Activated T-cell treated with anti-CD3 and anti-CD28 coated beads for 4 hours (primary cell): ENCODE data around the gene RASSF1.
"Not testable (repeated sequence)": the region's sequence is repeated elsewhere in the genome, so short reads cannot be mapped to it uniquely, and the experiment has no call there.

Experiments used
- DNase-seq: peaks from one replicate; pipeline ENCODE4 v3.0.0-alpha.2; 2020

The RASSF1 gene

DNA sequence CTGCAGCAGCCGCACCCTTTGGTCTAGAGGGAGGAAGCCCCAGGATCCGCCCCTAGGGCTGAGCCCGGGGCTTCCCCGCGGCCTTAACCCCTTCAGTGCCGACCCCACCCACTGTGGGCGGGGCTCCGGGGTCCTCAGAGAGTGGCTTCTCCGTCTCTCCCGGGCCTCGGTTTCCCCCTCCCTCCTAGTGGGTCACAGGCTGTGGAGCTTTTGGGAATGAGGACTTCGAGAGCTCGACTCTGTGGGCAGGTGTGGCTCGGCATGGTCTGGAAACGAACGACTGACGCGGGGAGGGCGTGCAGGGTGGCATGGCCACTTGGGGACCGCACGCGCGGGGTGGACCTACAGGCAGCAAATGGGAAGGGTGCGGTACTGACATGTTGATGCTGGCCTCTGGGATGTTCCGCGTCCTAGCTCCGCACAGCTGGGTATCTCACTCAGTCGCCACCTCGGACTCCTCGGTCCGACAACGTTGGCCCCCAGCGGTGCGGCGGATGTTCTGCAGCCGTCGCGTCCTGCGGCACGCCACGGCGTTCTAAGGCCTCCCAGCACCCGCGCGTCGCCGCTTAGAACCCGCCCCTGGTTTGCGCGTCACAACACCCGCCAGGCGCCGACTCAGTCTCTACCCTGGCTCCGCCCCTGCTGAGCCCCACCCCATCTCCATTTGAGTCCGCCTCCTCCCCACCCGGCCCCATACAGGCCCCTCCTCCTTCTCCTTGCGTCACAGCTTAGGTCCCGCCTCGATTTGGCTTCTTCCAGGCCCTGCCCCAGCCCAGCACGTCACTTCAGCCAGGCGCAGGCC lies 41.6 kb downstream of the RASSF1 start, which contains the start of the genes HYAL3 and NAA80:
HYAL3 (minus strand) TSS at position 570 of the 802 bp plus-strand sequence. CDS start 3,803 bp downstream, outside the sequence.
NAA80 (minus strand) TSS at position 570 of the 802 bp plus-strand sequence. CDS start 1,942 bp downstream, outside the sequence.
- peak; percentile 99 for DNase-seq

DNA sequence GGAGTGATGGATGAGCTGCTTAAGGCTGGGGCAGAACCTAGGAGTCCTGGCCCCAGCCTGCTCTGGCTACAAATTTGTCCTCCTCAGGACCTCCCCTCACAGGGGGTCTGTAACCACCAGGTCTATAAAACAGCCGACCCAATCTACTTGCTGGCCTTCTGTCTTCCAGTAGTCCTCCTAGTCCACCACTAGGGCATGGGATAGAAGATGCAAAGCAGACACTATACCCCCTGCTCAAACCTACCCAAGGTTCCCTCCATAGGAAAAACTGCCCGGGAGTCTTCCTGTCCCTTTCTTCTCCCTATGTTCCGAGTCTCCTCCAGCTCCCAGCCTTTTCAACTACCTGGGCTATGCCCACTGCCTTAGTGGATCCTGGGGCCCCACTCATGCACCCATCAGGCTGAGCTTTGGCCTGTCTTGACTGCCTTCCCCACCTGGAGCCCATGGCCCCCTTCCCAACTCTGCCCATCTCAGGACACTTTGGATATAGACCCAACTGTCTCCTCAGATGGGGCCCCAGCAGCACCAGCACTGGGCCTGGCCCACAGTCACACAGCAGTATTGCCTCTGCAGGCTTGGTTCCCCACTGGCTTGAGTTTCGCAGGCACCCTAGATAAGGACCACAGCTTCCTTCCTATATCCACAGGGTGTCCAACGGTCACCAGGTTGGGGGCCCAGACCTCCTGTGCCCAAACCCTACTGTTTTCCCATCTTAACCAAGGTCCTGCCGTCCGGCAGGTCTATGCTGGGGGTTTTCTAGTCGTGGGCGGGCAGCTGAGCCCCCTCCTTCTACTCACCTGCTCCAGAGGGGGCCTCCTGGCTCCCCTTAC lies 42.5 kb downstream of the RASSF1 start:
- no peak for DNase-seq

DNA sequence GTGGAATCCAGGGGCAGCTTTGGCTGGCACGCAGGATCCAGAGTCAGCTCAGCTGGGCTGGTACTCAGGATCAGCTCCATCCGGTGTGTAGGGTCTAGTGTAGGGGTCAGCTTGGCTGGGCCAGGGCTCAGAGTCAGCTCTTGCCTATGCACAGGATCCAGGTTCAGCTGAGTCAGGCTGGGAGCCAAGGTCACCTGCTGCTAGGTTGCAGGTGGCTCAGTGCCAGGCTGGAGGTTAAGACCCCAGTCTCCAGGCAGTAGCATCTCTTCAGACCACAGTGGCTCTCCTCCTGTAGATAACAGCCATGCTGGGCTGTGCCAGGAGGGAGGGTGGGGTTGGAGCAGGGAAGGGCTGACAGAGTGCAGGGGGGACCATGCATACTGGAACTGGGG lies 43.3 kb downstream of the RASSF1 start:
- DNase-seq: no peak

DNA sequence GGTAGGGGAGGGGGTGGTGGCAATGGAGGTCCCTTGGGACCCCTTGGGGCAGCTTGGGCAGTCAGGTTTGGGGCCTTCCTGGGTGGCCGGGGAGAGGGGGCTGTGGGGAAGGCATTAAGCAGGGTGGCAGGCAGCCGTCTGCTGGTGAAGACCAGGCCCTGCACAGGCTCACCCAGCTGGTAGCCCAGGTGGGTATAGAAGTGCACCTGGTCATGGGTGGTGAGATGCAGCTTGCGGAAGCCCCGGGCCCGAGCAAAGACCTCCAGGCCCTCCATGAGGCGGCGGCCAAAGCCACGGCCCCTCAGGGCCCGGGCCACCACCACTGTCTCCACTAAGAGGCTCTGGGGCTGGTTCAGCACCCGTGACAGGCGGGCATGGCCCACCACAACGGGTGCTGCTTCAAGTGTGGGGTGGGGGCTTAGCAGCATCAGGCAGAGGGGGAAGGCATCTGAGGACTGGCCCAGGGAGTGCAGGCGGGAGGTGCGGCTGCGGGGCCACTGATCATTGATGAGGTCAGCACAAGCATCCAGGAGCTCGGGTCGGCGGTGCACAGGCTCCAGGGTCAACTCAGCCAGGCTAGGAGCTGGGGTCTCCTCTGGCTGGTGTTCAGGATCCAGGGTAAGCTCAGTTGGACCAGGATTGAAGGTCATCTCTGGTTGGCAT lies 43.8 kb downstream of the RASSF1 start:
- no peak for DNase-seq

DNA sequence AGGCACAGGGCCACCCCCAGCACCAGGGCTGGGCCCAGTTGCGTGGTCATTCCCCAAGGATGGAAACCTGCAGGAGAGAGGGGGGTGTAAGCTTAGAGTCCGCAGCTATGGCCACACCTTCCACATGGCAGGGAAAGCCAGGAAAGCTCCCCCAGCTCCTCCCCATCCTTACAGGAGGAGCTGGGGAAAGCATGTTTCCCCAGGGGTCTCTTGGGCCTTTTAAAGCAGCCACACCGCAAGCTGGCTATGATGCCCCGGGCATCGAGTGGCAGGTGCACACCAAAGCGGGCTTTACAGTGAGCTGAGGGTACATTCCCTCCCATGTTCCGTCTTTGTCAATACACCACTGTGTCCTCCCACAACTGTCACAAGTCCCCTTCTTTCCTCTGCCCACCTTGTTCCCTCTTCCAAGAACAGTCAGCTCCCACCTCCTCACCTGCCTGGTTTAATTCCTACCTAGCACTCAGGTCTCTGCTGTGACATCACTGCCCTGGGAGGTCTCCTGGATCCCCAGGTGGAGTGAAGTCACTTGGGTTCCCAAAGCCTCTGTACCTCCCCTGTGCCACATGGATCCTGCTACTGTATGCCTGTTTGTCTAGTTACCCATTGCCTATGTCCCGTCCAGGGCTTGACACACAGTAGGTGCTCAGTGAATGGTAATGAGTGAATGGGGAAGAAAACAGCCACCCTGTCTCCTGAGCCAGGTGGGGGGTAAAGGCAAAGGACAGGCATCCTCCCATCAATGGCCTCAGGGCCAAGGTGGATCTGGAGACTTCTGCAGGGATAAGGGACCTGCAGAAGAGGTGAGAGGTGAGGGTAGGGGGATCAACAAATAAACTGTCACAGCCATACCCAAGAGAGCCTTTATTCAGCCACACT lies 44.8 kb downstream of the RASSF1 start:
- DNase-seq: no peak

DNA sequence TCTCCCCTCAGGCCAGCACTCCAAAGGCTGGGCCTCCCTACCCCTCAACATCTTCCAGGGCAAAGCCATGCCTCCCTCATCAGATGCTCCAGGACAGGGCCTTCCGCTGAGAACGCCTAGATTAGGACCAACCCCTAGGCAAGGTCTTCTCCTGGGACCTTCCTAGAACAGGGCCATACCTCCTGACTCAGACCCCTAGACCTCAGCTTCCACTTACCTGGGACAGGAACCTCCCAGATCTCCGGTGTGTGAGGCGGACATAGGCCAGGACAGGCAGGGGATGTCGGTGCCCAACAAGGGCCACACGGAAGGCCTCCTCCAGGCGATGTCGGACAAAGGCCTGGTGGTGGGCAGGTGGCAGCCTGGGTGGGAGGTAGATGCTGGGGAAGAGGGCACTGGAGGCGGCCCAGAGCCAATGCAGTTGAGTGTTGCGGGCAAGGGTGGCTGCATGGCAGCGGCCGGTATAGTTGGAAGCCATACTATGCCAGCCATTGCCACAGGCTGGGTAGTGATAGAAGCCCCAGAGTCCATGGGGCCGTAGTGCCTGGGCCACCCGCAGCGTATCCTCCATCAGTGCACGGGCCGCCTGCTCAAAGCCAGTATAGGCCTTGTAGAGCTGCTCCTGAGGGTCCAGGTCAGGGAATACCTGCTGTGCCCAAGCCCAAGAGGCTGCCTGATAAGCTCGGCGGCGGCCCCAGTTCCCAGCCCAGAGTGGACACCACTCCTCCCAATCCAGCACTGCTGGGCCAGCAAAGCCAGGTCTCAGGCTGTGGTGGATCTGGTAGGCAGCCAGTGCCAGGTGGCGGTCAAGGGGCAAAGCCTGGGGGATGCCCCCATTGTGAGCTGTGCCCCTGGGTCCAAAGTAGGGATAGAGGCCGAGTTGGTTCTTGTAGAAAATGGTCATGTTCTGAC lies 45.9 kb downstream of the RASSF1 start:
- no peak for DNase-seq

DNA sequence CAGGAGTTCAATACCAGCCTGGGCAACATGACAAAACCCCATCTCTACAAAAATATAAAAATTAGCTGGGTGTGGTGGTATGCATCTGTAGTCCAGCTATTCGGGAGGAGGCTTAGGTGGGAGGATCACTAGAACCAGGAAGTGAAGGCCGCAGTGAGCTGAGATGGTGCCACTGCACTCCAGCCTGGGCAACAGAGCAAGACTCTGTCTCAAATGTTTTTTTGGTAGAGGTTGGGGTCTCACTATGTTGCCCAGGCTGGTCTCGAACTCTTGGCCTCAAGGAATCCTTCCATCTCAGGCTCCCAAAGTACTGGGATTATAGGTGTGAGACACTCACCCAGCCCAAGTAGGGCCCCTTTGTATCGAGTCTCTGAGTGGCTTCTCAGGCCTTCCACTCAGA lies 46.5 kb downstream of the RASSF1 start:
- DNase-seq: no peak

DNA sequence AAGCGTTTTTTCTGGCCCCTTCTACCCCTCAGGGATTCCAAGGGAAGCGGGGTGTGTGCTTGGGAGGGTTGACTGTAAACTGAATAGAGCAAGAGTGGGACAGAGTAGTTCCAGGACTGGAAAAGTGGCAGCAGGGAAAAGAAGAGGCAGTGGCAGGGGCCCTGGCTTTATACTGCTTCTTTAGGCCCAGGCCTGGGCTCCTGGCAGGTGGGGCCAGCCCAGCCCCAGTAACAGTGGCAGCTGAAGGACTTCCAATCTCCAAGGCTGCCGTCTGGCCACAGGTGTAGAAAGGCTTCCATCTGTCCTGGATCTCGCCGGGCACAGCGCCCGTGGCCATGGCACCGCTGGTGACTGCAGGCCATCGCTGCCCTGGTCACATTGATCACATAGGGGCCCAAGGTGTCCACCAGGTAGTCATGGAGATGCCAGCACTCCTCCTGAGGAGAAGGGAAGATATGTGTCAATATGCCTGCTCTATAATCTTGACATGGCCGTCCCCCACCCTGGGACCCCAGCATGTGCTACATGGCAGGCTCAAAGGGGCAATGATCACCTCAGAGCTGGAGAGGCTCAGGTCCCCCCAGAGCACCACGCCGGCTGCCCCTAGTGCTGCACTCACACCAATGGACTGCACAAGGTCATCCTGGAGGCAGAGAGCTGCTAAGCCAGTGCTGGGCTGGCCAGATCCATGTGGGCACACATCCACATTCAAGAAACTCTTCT lies 47.4 kb downstream of the RASSF1 start:
- DNase-seq: no peak

DNA sequence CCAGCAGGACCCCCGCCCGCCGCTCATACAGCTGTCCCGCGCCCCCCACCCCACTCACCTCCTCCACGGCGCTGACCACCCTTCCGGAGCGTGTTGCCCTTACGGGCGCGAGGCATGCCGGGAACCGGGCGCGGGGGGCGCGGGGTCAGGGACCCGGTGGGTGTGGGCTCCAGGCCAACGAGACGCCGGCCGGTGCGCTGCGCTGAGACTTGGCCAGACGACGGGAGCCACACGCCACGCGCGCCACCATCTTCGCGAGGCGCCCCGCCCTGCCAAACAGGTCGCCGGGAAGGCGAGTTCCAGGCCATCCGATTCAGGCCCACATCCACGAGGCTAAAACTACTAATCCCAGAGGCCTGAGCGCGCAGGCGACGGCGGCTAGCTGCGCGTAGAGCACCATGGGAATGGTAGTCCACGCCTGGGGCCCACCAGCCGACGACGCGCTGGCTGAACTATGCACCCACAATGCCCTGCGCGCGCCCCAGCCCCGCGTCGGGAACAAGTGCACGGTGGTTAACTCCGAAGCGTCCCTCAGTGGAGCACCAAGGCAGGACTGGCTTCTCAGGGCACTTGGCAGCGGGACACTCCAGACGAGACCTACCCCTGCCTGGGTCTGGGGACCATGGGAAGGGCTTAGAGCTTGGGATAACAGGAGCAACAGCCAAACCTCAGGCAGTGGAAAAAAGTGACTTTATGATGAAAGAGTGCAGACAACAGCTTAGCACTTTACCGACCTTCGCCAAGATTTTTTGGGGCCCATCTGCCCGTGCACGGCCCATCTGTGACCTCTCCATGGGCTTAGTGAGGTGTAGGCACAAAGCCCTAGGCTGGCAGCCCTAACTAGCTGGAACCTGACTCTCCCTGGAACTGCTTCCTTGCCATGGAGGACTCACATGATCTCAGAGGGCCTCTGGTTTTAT lies 48.2 kb downstream of the RASSF1 start, which contains the start of gene IFRD2:
IFRD2 (minus strand) TSS at position 271 of the 920 bp plus-strand sequence; CDS start at position 116, 155 bp downstream.
- DNase-seq: peak; percentile 90

DNA sequence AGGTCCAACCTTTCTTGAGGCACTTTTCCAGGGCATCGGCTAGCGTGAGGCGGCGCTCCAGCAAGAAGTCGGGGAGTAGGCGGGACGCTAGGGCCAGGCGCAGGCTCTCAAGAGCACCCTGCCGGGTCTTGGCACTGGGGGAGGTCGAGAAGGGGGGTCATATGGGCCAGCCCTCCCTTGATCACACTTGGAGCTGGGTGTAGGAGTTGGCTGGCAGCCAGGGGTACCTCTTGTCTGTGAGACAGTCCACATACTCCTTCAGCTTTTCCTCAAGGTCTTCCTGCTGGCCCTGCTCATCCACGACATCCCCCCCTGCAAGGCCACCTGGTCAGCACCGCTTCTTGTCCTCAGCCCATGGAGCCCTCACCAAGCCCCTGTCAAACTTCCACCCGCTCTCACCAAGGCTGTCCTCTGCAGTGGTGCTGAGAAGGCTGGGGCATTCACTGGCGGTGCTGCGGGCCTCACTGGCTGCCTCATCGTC lies 50.4 kb downstream of the RASSF1 start:
- no peak for DNase-seq

DNA sequence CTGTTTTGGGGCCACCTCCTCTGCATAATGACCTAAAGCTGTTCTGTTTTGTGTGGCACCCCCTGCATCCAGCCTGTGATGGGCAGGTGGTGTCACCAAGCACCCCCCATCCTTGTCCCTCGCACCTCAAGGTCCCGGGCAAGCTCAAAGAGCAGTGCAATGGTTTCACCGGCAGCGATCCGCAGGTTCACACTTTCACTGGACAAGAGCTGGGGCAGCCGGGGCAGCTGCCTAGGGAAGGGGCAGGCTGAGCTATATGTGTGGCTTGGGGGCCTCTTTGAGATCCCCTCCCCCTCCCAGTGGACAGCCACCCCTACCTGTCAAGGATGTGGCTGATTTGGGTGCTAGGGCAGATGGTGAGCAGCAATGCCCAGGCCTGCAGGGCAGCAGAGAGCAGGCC lies 51.5 kb downstream of the RASSF1 start:
- no peak for DNase-seq

DNA sequence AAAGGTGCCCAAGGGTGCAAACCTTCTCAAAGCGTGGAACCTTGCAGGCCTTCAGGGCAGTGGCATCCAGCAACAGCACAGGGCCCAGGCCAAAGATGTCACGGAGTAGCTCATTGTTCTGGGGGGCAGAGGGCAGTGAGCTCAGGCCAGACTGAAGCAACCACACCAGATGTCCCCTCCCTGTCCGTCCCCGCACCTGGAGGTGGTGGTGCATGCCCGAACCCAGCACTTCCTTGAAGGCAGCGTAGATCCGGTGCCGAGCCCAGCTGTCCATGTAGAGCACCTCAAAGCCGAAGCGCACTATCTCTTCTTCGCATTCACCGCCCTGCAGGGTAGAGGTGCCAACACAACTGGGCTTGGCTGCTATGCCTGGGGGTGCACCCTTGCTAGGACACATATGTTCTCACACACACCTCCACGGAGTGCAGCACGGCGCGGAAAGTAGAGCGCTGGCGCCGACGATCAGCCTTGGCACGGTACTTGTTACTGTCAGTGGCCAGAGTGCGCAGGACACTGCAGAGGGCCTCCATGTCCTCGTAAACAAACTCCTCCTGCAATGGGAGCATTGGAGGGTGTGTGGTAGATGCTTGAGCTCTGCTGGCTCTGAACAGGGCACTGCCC lies 52.1 kb downstream of the RASSF1 start:
- no peak for DNase-seq

DNA sequence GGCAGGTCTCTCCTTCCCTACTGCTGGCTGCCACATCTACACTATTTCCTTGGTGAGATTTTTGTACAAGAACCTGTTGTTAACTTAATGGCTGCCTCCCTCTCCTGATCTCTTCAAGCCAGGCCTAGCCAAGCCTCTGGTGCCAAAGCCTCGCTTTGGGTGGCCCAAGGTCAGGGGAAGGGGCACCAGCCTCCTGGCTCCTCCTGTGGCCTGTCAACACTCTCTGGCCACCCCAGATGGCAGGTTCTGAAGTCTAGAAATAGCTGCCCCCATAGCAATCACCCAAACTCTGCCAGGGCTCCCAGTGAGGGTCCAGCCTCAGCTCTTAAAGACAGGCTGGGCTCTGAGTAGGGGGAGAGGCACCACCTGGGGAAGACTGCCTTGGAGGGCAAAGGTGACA lies 53.4 kb downstream of the RASSF1 start:
- no peak for DNase-seq

DNA sequence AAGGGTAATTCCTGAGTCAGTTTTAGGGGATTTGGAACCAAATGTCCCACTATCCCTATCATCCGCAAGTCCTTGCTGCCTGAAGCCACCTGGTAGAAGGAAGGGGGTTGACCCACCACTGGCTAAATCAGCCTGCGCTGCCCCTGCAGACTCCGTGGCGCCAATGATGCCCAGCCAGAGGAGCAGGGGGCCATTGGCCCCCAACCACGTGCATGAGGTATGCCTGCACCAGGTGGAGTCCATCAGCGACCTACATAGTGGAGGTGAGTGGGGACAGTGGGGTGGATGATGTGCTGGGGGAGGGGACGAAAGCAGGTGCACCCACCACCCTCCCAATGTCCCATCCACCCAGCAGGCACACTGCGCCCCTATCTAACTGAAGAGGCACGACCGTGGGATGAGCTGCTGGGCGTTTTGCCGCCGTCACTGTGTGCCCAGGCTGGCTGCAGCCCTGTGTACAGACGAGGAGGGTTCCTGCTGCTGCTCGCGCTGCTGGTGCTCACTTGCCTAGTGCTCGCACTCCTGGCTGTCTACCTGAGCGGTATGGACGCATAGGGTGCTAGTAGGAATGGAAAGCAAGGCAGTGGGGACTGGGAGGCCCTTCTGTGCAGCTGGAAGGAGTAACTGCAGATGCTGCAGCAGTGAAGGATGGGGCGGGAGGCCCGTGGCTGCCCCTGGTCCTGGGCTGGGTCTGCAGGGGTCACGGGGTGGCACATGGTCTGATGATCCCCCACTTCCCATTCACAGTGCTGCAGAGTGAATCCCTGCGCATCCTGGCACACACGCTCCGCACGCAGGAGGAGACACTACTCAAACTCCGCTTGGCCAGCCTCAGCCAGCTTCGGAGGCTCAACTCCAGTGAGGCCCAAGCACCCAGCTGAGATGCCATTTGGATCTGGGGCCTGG lies 54.1 kb downstream of the RASSF1 start:
- DNase-seq: no peak

DNA sequence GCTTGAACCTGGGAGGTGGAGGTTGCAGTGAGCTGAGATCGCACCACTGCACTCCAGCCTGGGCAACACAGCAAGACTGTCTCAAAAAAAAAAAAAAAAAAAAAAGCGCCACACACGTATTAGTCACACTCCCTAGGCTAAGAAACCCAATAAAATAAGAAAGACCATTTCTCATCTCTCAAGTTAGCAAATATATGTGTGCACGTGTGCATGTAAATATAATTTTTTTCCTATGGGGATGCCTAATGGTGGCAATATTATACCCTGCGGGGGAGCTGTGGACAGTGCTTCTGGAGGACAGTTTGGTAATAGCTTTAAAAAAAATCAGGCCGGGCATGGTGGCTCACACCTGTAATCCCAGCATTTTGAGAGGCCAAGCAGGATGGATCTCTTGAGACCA lies 56.5 kb downstream of the RASSF1 start:
- not testable (repeated sequence) for DNase-seq
